GM23338 (cell line): Measurements from ENCODE around the gene VPS41. TPM values are rescaled to one million over a fixed set of nuclear protein-coding genes. Genes with fewer than 3 reads are reported as not detected.
"Not testable (repeated sequence)": the region's sequence is repeated elsewhere in the genome, so short reads cannot be mapped to it uniquely, and the experiment has no call there.

Source experiments
- ATAC-seq: fragments of 200-7000 bp; cut with Tn5 transposase; 3 replicates; pipeline ENCODE4 v1.9.1; 2020
- DNase-seq: peaks from one replicate; pipeline ENCODE4 v3.0.0-alpha.2; 2015; ENCODE audit warnings: low spot score
- H2AFZ ChIP-seq: fragments of 200-600 bp; sonication (generic); 2 replicates; pipeline ENCODE4 v1.8.0; 2016; ENCODE audit warnings: antibody characterized with exemption, mild to moderate bottlenecking, moderate library complexity
- H3F3A ChIP-seq: fragments of 200-600 bp; sonication (generic); replicated peaks from 2 replicates; pipeline ENCODE4 v1.8.0; 2017; ENCODE audit warnings: antibody characterized with exemption, mixed run types, low read depth
- H3K27ac ChIP-seq: fragments of 200-600 bp; sonication (generic); 2 replicates; pipeline ENCODE4 v1.6.1; 2016; ENCODE audit warnings: low read depth
- H3K27me3 ChIP-seq: fragments of 200-600 bp; sonication (generic); 2 replicates; pipeline ENCODE4 v1.8.0; 2016; ENCODE audit warnings: mild to moderate bottlenecking, mixed run types, moderate library complexity; ENCODE audit not compliant: insufficient read depth
- H3K36me3 ChIP-seq: fragments of 200-600 bp; sonication (generic); 2 replicates; pipeline ENCODE4 v1.8.0; 2016; ENCODE audit warnings: mild to moderate bottlenecking; ENCODE audit not compliant: insufficient read depth
- H3K4me1 ChIP-seq: fragments of 200-600 bp; sonication (generic); 2 replicates; pipeline ENCODE4 v1.8.0; 2016; ENCODE audit warnings: mild to moderate bottlenecking, moderate library complexity; ENCODE audit not compliant: insufficient read depth
- H3K4me2 ChIP-seq: fragments of 200-600 bp; sonication (generic); 2 replicates; pipeline ENCODE4 v1.7.1; 2017; ENCODE audit warnings: mixed run types
- H3K4me3 ChIP-seq: fragments of 200-600 bp; sonication (generic); 2 replicates; pipeline ENCODE4 v1.6.1; 2016; ENCODE audit warnings: mixed run types
- H3K79me2 ChIP-seq: fragments of 200-600 bp; sonication (generic); replicated peaks from 2 replicates; pipeline ENCODE4 v1.8.0; 2017; ENCODE audit warnings: mild to moderate bottlenecking; ENCODE audit not compliant: insufficient read depth
- H3K9me2 ChIP-seq: fragments of 200-600 bp; sonication (generic); 2 replicates; pipeline ENCODE4 v1.8.0; 2017; ENCODE audit not compliant: insufficient read depth
- H4K20me1 ChIP-seq: fragments of 200-600 bp; sonication (generic); replicated peaks from 2 replicates; pipeline ENCODE4 v1.8.0; 2017; ENCODE audit warnings: mild to moderate bottlenecking; ENCODE audit not compliant: insufficient read depth
- H3K27ac Mint-ChIP-seq: 2 replicates; pipeline ENCODE4 v1.8.0; 2020; ENCODE audit warnings: inconsistent platforms, mild to moderate bottlenecking, moderate library complexity, mixed read lengths
- H3K27me3 Mint-ChIP-seq: 3 replicates; pipeline ENCODE4 v1.8.0; 2022; ENCODE audit warnings: low read depth, mild to moderate bottlenecking, moderate library complexity, mixed read lengths, inconsistent platforms; ENCODE audit not compliant: insufficient read depth, poor library complexity
- H3K36me3 Mint-ChIP-seq: 3 replicates; pipeline ENCODE4 v1.8.0; 2021; ENCODE audit warnings: low read depth, mild to moderate bottlenecking, inconsistent platforms, moderate library complexity, mixed read lengths
- H3K4me1 Mint-ChIP-seq: 3 replicates; pipeline ENCODE4 v1.8.0; 2020; ENCODE audit warnings: mild to moderate bottlenecking, inconsistent platforms, mixed read lengths
- H3K4me3 Mint-ChIP-seq: 3 replicates; pipeline ENCODE4 v1.8.0; 2021; ENCODE audit warnings: moderate library complexity, mild to moderate bottlenecking, inconsistent platforms, mixed read lengths
- H3K9me3 Mint-ChIP-seq: 3 replicates; pipeline ENCODE4 v1.8.0; 2020; ENCODE audit warnings: moderate library complexity, mild to moderate bottlenecking, inconsistent platforms, mixed read lengths
- CREB1 ChIP-seq: fragments of 250-450 bp; sonication (Bioruptor Pico); IDR thresholded peaks from 2 replicates; pipeline ENCODE4 v1.5.0; 2020; ENCODE audit warnings: low read depth, mild to moderate bottlenecking, moderate library complexity
- ETS1 ChIP-seq: IDR thresholded peaks from 2 replicates; pipeline ENCODE4 v1.6.1; 2016; ENCODE audit warnings: antibody characterized with exemption
- EZH2 ChIP-seq: fragments of 200-600 bp; sonication (generic); IDR thresholded peaks from one replicate; pipeline ENCODE4 v1.8.0; 2017; ENCODE audit warnings: antibody characterized with exemption, mild to moderate bottlenecking, low read depth; ENCODE audit not compliant: unreplicated experiment
- EZH2phosphoT487 ChIP-seq: fragments of 200-600 bp; sonication (generic); IDR thresholded peaks from one replicate; pipeline ENCODE4 v1.8.1; 2018; ENCODE audit warnings: antibody characterized with exemption; ENCODE audit not compliant: unreplicated experiment
- JUNB ChIP-seq: IDR thresholded peaks from one replicate; pipeline ENCODE4 v1.6.1; 2016; ENCODE audit warnings: antibody characterized with exemption; ENCODE audit not compliant: unreplicated experiment
- POLR2AphosphoS5 ChIP-seq: IDR thresholded peaks from 2 replicates; pipeline ENCODE4 v1.6.1; 2016; ENCODE audit warnings: antibody characterized with exemption, low read depth
- REST ChIP-seq: IDR thresholded peaks from one replicate; pipeline ENCODE4 v1.6.1; 2018; ENCODE audit warnings: antibody characterized with exemption; ENCODE audit not compliant: unreplicated experiment
- STAT1 ChIP-seq: IDR thresholded peaks from one replicate; pipeline ENCODE4 v1.6.1; 2016; ENCODE audit warnings: antibody characterized with exemption; ENCODE audit not compliant: unreplicated experiment
- ZNF114 ChIP-seq: fragments of 250-450 bp; sonication (Bioruptor Pico); IDR thresholded peaks from 2 replicates; pipeline ENCODE4 v1.5.0; 2020; ENCODE audit warnings: mild to moderate bottlenecking, moderate library complexity
- ZNF331 ChIP-seq: fragments of 250-450 bp; sonication (Bioruptor Pico); IDR thresholded peaks from 2 replicates; pipeline ENCODE4 v1.5.0; 2020; ENCODE audit warnings: low read depth, mild to moderate bottlenecking, moderate library complexity
- ZNF462 ChIP-seq: fragments of 250-450 bp; sonication (Bioruptor Pico); IDR thresholded peaks from 2 replicates; pipeline ENCODE4 v1.5.0; 2020; ENCODE audit warnings: mild to moderate bottlenecking, moderate library complexity
- polyA plus RNA-seq: library from polyadenylated mRNA; unstranded; fragments of >200 nt; fragmentation: Nextera tagmentation; extraction: Ambion mirVana; gene quantifications from 2 replicates; pipeline ENCODE4 v1.2.1, GENCODE V29; 2016
- total RNA-seq: library from RNA; depleted of rRNA; stranded (reverse); fragments of >200 nt; shearing (Covaris generic); gene quantifications from 2 replicates; pipeline ENCODE4 v1.2.3, GENCODE V29; 2014

The VPS41 gene
- total and polyA plus RNA-seq, 2 experiments from 2014 or later: 20.2 to 41.2 TPM

- Histone ChIP-seq H3K4me2 (no peak overlapping the region), H3K9me2 (no peaks in the 10 kb centered on the region), H4K20me1 (no peaks in the 10 kb centered on the region), H3F3A (no peaks in the 10 kb centered on the region), H3K27me3 (no peaks in the 10 kb centered on the region), H3K79me2 (no peaks in the 10 kb centered on the region), H2AFZ (no peak overlapping the region), H3K36me3 (no peaks in the 10 kb centered on the region), H3K27ac (no peak overlapping the region), H3K4me1 (no peaks in the 10 kb centered on the region), H3K4me3 (no peak overlapping the region)
- ATAC-seq (no peak), DNase-seq (no peak)
- H3K27me3 Mint-ChIP-seq: peaks cover 2% of the 10 kb centered on the region
- TF ChIP-seq ETS1: no peak
- no peak for TF ChIP-seq ZNF331 (CRISPR knock-in tag)
- TF ChIP-seq EZH2phosphoT487: no peak
- TF ChIP-seq ZNF114: no peak
- no peak for TF ChIP-seq JUNB
- TF ChIP-seq POLR2AphosphoS5: no peak
- TF ChIP-seq REST: no peak
- no peak for TF ChIP-seq EZH2
- no peak for TF ChIP-seq CREB1 (CRISPR knock-in tag)
- TF ChIP-seq STAT1: no peak
- no peak for TF ChIP-seq ZNF462 (CRISPR knock-in tag)
- H3K4me1 Mint-ChIP-seq: 0 out of 3 replicates have a peak, but pooled peaks cover 2% of the 10 kb centered on the region
- no peak overlapping the region for H3K4me3 Mint-ChIP-seq
- no peak overlapping the region for H3K27ac Mint-ChIP-seq
- H3K36me3 Mint-ChIP-seq: no peaks in the 10 kb centered on the region
- H3K9me3 Mint-ChIP-seq: no peaks in the 10 kb centered on the region
Observed at GRCh38 chr7:38950309-38950708, 41.3 kb upstream of the VPS41 start.

- H2AFZ ChIP-seq, H3K9me2 ChIP-seq, H4K20me1 ChIP-seq, H3K79me2 ChIP-seq, H3K27me3 ChIP-seq, H3K27me3 Mint-ChIP-seq, H3K27ac ChIP-seq, H3K27ac Mint-ChIP-seq, H3K4me1 Mint-ChIP-seq, H3K9me3 Mint-ChIP-seq, ATAC-seq, H3K4me1 ChIP-seq, H3K4me3 Mint-ChIP-seq, H3K36me3 ChIP-seq, H3F3A ChIP-seq, H3K4me3 ChIP-seq, H3K36me3 Mint-ChIP-seq, H3K4me2 ChIP-seq: not testable (repeated sequence)
- DNase-seq: peak; percentile 21
Observed at GRCh38 chr7:38947541-38947940, 38.5 kb upstream of the VPS41 start.
